HG03521 (cell line): Measurements from ENCODE around the gene LAPTM4A.

Source experiments
- ATAC-seq: cut with Tn5 transposase; IDR thresholded peaks from one replicate; pipeline ENCODE4 v1.9.1; 2021; ENCODE audit warnings: mild to moderate bottlenecking, moderate library complexity; ENCODE audit not compliant: unreplicated experiment

The LAPTM4A gene

DNA sequence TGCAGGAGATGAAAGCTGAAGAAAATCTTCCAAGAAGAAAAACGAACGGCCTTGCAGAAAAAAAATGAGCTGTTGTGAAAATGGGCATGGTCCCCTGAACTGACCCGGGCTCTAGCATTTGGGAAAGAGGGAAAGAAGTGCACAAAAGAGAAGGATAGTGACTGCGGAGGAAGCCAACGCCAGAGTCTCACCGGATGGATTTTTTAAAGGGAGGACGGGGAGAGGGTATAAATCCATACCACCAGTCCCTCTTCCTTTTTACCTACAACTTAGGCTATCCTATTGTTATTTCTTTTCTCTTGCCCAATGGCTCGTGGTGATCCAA is 62.1 kb downstream of the LAPTM4A start:
- no peak for ATAC-seq

- no peak for ATAC-seq
Measured at GRCh38 chr2:19988600-19988999, 62.8 kb downstream of the LAPTM4A start.

- peak; percentile 57 for ATAC-seq
Measured at GRCh38 chr2:19987936-19988335, 63.5 kb downstream of the LAPTM4A start.
